SK-N-SH (cell line): ENCODE measurements around the gene ETS1. TPM values are rescaled to one million over a fixed set of nuclear protein-coding genes. Genes with fewer than 3 reads are reported as not detected.

Experiments
- CTCF ChIA-PET: fragments of 300-600, 350-600 bp; formaldehyde crosslinking; extraction: SDS; loops from one replicate; lab custom pipeline; 2021; lab: Yijun Ruan, JAX
- POLR2A ChIA-PET: fragments of 350-600 bp; sonication (Branson Sonifier 250); formaldehyde crosslinking; extraction: SDS; loops from one replicate; lab custom pipeline; 2020; ENCODE audit warnings: antibody characterized with exemption, inconsistent platforms; lab: Yijun Ruan, JAX
- DNase-seq: peaks from one replicate; pipeline ENCODE4 v3.0.0; 2012
- H2AFZ ChIP-seq: fragments of 200-600 bp; sonication (generic); 2 replicates; pipeline ENCODE4 v1.8.1; 2016; ENCODE audit warnings: antibody characterized with exemption, mild to moderate bottlenecking, low read depth
- H3F3A ChIP-seq: fragments of 200-600 bp; sonication (generic); replicated peaks from 2 replicates; pipeline ENCODE3; 2016; ENCODE audit warnings: antibody characterized with exemption, mild to moderate bottlenecking; ENCODE audit not compliant: insufficient read depth
- H3K27ac ChIP-seq, 2 experiments: fragments of 200-500 bp in 1 of 2; fragments of 200-600 bp in 1 of 2; sonication (Bioruptor generic) in 1 of 2; sonication (generic), shearing (Covaris generic) in 1 of 2; 2 replicates each; pipeline versions ENCODE4 v1.5.1 to v1.6.1; 2014 to 2016; ENCODE audit warnings: low read depth in 2 of 2, inconsistent platforms in 1 of 2, low read length in 1 of 2, mild to moderate bottlenecking in 1 of 2, mixed read lengths in 1 of 2
- H3K27me3 ChIP-seq: fragments of 200-600 bp; sonication (generic), shearing (Covaris generic); 2 replicates; pipeline ENCODE4 v1.6.1; 2016; ENCODE audit warnings: mixed run types; ENCODE audit not compliant: insufficient read depth
- H3K36me3 ChIP-seq, 2 experiments: fragments of 200-500 bp in 1 of 2; fragments of 200-600 bp in 1 of 2; sonication (Bioruptor generic) in 1 of 2; sonication (generic) in 1 of 2; replicated peaks in 1 of 2; 2 replicates each; pipeline versions ENCODE3 to v1.5.1; 2014 to 2016; ENCODE audit warnings: low read length in 1 of 2, mild to moderate bottlenecking in 1 of 2; ENCODE audit not compliant: insufficient read depth in 2 of 2, control insufficient read depth in 1 of 2
- H3K4me1 ChIP-seq, 2 experiments: fragments of 200-500 bp in 1 of 2; fragments of 200-600 bp in 1 of 2; sonication (Bioruptor generic) in 1 of 2; sonication (generic), shearing (Covaris generic) in 1 of 2; 2 replicates each; pipeline versions ENCODE4 v1.5.1 to v1.6.1; 2014 to 2016; ENCODE audit warnings: low read depth in 1 of 2, low read length in 1 of 2, mixed run types in 1 of 2; ENCODE audit not compliant: insufficient read depth in 2 of 2, control insufficient read depth in 1 of 2
- H3K4me2 ChIP-seq: fragments of 200-600 bp; sonication (generic), shearing (Covaris generic); 2 replicates; pipeline ENCODE4 v1.6.1; 2017; ENCODE audit warnings: mixed run types
- H3K4me3 ChIP-seq, 2 experiments: fragments of 200-500 bp in 1 of 2; fragments of 200-600 bp in 1 of 2; sonication (Bioruptor generic) in 1 of 2; sonication (generic), shearing (Covaris generic) in 1 of 2; 2 replicates each; pipeline versions ENCODE4 v1.5.1 to v1.8.1; 2014 to 2016; ENCODE audit warnings: low read depth in 2 of 2, inconsistent platforms in 1 of 2, low read length in 1 of 2, mild to moderate bottlenecking in 1 of 2, mixed read lengths in 1 of 2, moderate library complexity in 1 of 2
- H3K79me2 ChIP-seq: fragments of 200-600 bp; sonication (generic); 2 replicates; pipeline ENCODE4 v1.8.1; 2017; ENCODE audit warnings: mild to moderate bottlenecking; ENCODE audit not compliant: insufficient read depth
- H3K9ac ChIP-seq: fragments of 200-600 bp; sonication (generic); 2 replicates; pipeline ENCODE4 v1.6.1; 2017; ENCODE audit warnings: mixed run types
- H3K9me2 ChIP-seq: fragments of 200-600 bp; sonication (generic); 2 replicates; pipeline ENCODE4 v1.6.1; 2017; ENCODE audit warnings: mixed run types
- H3K9me3 ChIP-seq: fragments of 200-600 bp; sonication (generic); 2 replicates; pipeline ENCODE4 v1.6.1; 2017; ENCODE audit warnings: mixed run types, mild to moderate bottlenecking, moderate library complexity
- H4K20me1 ChIP-seq: fragments of 200-600 bp; sonication (generic); 2 replicates; pipeline ENCODE4 v1.6.1; 2017; ENCODE audit warnings: mild to moderate bottlenecking, mixed run types; ENCODE audit not compliant: insufficient read depth
- CHD2 ChIP-seq: fragments of 150-350 bp; IDR thresholded peaks from 2 replicates; pipeline ENCODE4 v1.6.1; 2018; ENCODE audit warnings: low read length; ENCODE audit not compliant: partially characterized antibody
- ELF1 ChIP-seq: IDR thresholded peaks from 2 replicates; pipeline ENCODE4 v1.4.0; 2012
- FOSL2 ChIP-seq: IDR thresholded peaks from 2 replicates; pipeline ENCODE4 v1.4.0; 2012; ENCODE audit warnings: low read depth, mild to moderate bottlenecking, moderate library complexity, borderline replicate concordance
- FOXJ3 ChIP-seq: sonication (generic); formaldehyde crosslinking; IDR thresholded peaks from 2 replicates; pipeline ENCODE4 v1.5.1; 2020; ENCODE audit warnings: mild to moderate bottlenecking, missing genetic modification reagents
- GATA2 ChIP-seq: sonication (generic); formaldehyde crosslinking; IDR thresholded peaks from 2 replicates; pipeline ENCODE4 v1.5.0; 2020; ENCODE audit warnings: mild to moderate bottlenecking, missing genetic modification reagents
- JUND ChIP-seq: IDR thresholded peaks from 2 replicates; pipeline ENCODE4 v1.4.0; 2012
- MEF2A ChIP-seq: IDR thresholded peaks from 2 replicates; pipeline ENCODE4 v1.4.0; 2012; ENCODE audit warnings: low read depth, borderline replicate concordance
- NRF1 ChIP-seq: IDR thresholded peaks from 2 replicates; pipeline ENCODE4 v1.6.1; 2012; ENCODE audit warnings: low read depth, mild to moderate bottlenecking, low read length
- RAD21 ChIP-seq: IDR thresholded peaks from 2 replicates; pipeline ENCODE4 v1.6.1; 2012; ENCODE audit warnings: mild to moderate bottlenecking, low read length
- SMC3 ChIP-seq: IDR thresholded peaks from 2 replicates; pipeline ENCODE4 v1.6.1; 2012; ENCODE audit warnings: low read depth, low read length, improper control_type of control experiment
- TAF1 ChIP-seq: IDR thresholded peaks from 2 replicates; pipeline ENCODE4 v1.6.1; 2012; ENCODE audit warnings: low read depth, mild to moderate bottlenecking, low read length, moderate library complexity, borderline replicate concordance
- TCF12 ChIP-seq: IDR thresholded peaks from 2 replicates; pipeline ENCODE4 v1.4.0; 2012
- TEAD4 ChIP-seq: IDR thresholded peaks from 2 replicates; pipeline ENCODE4 v1.4.0; 2012; ENCODE audit warnings: mild to moderate bottlenecking, borderline replicate concordance; ENCODE audit not compliant: insufficient read depth
- WGBS: methylation state at CpG from one replicate; pipeline ENCODE4 v1.1.6; 2017; ENCODE audit warnings: low lambda C conversion rate; 5-methylcytosine and 5-hydroxymethylcytosine counted together
- polyA plus RNA-seq, 3 experiments: library from polyadenylated mRNA; depleted of rRNA; stranded (reverse); fragments of >200 nt; gene quantifications; 2 replicates each; pipeline ENCODE4 v1.2.3, GENCODE V29; 2012
- TF ChIP-seq, protein P1 (sequence below): IDR thresholded peaks from 2 replicates; pipeline ENCODE4; 2012
- TF ChIP-seq, protein P2 (sequence below): fragments of 200-600 bp; sonication (generic); IDR thresholded peaks from 2 replicates; pipeline ENCODE4 v1.6.1; 2017; ENCODE audit warnings: antibody characterized with exemption, mild to moderate bottlenecking, moderate library complexity
- TF ChIP-seq, protein P3 (sequence below): IDR thresholded peaks from 2 replicates; pipeline ENCODE4 v1.6.1; 2012; ENCODE audit warnings: mild to moderate bottlenecking, low read depth, low read length, moderate library complexity
- TF ChIP-seq, protein P4 (sequence below): IDR thresholded peaks from 2 replicates; pipeline ENCODE4 v1.4.0; 2012; ENCODE audit warnings: low read depth, borderline replicate concordance
- TF ChIP-seq, protein P5 (sequence below): fragments of 150-350 bp; IDR thresholded peaks from 2 replicates; pipeline ENCODE4 v1.6.1; 2016; ENCODE audit warnings: mild to moderate bottlenecking, low read depth, low read length

The ETS1 gene
- polyA plus RNA-seq, 1 of the 3 experiments (the other 2 are of a cell fraction), result 14.5 TPM

DNA sequence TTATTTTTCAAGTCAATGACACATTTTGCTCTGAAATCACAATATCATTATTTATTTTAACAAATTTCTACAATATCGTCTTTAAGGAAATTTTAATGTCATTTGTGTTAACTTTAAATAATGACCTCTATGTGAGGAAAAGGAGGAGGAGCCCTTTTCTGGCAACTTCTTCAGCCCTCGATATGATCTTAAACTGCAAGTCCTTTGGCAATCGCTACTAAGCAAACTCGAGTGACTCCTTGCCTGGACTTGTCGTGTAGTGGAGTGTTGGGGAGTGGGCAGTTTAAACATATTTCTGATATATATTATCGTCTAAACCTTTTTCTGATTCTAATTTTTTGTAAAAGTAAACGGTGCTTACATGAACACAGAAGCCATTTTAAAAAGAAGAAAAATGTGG lies 16.7 kb downstream of the ETS1 start:
- H3K27ac ChIP-seq, result no peak overlapping the region
- no peaks in the 10 kb centered on the region for H3K9me2 ChIP-seq
- POLR2A ChIA-PET, result no interaction called here
- no peak overlapping the region for H2AFZ ChIP-seq
- H3K9ac ChIP-seq, result no peak overlapping the region
- TF ChIP-seq TCF12 (no peak), FOXJ3 (CRISPR knock-in tag) (no peak), NRF1 (no peak), TEAD4 (no peak)
- TF ChIP-seq, protein P1, sequence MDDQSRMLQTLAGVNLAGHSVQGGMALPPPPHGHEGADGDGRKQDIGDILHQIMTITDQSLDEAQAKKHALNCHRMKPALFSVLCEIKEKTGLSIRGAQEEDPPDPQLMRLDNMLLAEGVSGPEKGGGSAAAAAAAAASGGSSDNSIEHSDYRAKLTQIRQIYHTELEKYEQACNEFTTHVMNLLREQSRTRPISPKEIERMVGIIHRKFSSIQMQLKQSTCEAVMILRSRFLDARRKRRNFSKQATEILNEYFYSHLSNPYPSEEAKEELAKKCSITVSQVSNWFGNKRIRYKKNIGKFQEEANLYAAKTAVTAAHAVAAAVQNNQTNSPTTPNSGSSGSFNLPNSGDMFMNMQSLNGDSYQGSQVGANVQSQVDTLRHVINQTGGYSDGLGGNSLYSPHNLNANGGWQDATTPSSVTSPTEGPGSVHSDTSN, result no peak
- TF ChIP-seq, all 33 proteins: peak for 0
- Histone ChIP-seq H3K79me2 (no peaks in the 10 kb centered on the region), H3K4me3 (no peak overlapping the region), H3K36me3 (no peaks in the 10 kb centered on the region), H3F3A (no peaks in the 10 kb centered on the region), H3K4me2 (no peak overlapping the region), H4K20me1 (no peaks in the 10 kb centered on the region), H3K9me3 (no peaks in the 10 kb centered on the region), H3K27me3 (no peaks in the 10 kb centered on the region), H3K4me1 (no peaks in the 10 kb centered on the region)
- whole genome bisulfite sequencing, result 89% methylated on average over 7 of the region's 7 CpGs
- CTCF ChIA-PET, result interaction anchor here (1.5 kb wide), 1 partner anchor 398 kb away, joined by 3 read pairs; no protein-coding TSS in a partner anchor
- no peak for DNase-seq

DNA sequence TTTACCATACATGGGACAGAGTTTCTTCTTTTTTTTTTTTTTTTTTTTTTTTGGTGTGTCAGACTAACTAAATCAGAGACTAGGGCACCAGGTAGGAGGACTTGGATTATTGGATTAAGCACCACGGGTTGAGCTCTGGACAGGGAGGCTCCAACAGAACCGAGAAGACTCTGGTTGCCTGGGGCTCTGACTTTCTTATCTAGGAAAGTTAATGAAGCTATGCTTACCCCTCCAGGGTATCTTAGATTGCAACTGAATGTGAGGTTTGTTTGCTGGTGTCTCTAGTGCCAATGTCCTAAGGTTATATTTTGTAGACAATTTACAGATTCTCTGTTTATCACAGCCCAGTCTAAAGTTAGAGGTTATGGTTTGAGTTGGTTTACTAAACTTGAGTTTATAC lies 18.1 kb downstream of the ETS1 start:
- DNase-seq, result no peak
- Histone ChIP-seq H3K79me2 (no peaks in the 10 kb centered on the region), H3K4me2 (no peak overlapping the region), H3K9me3 (no peaks in the 10 kb centered on the region), H4K20me1 (no peaks in the 10 kb centered on the region), H3F3A (no peaks in the 10 kb centered on the region), H3K4me3 (no peak overlapping the region), H3K36me3 (no peaks in the 10 kb centered on the region), H3K27ac (no peak overlapping the region), H3K27me3 (no peaks in the 10 kb centered on the region), H3K9me2 (no peaks in the 10 kb centered on the region)
- CTCF ChIA-PET, result interaction anchor here (1.5 kb wide), 1 partner anchor 397 kb away, joined by 3 read pairs; no protein-coding TSS in a partner anchor
- 35% methylated on average over 2 of the region's 2 CpGs for WGBS
- TF ChIP-seq JUND (no peak), RAD21 (no peak), FOXJ3 (CRISPR knock-in tag) (no peak), MEF2A (no peak), FOSL2 (no peak), SMC3 (no peak), GATA2 (CRISPR knock-in tag) (no peak), TAF1 (no peak), CHD2 (no peak), ELF1 (no peak)
- TF ChIP-seq, protein P2, sequence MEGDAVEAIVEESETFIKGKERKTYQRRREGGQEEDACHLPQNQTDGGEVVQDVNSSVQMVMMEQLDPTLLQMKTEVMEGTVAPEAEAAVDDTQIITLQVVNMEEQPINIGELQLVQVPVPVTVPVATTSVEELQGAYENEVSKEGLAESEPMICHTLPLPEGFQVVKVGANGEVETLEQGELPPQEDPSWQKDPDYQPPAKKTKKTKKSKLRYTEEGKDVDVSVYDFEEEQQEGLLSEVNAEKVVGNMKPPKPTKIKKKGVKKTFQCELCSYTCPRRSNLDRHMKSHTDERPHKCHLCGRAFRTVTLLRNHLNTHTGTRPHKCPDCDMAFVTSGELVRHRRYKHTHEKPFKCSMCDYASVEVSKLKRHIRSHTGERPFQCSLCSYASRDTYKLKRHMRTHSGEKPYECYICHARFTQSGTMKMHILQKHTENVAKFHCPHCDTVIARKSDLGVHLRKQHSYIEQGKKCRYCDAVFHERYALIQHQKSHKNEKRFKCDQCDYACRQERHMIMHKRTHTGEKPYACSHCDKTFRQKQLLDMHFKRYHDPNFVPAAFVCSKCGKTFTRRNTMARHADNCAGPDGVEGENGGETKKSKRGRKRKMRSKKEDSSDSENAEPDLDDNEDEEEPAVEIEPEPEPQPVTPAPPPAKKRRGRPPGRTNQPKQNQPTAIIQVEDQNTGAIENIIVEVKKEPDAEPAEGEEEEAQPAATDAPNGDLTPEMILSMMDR, result no peak
- TF ChIP-seq, protein P3, sequence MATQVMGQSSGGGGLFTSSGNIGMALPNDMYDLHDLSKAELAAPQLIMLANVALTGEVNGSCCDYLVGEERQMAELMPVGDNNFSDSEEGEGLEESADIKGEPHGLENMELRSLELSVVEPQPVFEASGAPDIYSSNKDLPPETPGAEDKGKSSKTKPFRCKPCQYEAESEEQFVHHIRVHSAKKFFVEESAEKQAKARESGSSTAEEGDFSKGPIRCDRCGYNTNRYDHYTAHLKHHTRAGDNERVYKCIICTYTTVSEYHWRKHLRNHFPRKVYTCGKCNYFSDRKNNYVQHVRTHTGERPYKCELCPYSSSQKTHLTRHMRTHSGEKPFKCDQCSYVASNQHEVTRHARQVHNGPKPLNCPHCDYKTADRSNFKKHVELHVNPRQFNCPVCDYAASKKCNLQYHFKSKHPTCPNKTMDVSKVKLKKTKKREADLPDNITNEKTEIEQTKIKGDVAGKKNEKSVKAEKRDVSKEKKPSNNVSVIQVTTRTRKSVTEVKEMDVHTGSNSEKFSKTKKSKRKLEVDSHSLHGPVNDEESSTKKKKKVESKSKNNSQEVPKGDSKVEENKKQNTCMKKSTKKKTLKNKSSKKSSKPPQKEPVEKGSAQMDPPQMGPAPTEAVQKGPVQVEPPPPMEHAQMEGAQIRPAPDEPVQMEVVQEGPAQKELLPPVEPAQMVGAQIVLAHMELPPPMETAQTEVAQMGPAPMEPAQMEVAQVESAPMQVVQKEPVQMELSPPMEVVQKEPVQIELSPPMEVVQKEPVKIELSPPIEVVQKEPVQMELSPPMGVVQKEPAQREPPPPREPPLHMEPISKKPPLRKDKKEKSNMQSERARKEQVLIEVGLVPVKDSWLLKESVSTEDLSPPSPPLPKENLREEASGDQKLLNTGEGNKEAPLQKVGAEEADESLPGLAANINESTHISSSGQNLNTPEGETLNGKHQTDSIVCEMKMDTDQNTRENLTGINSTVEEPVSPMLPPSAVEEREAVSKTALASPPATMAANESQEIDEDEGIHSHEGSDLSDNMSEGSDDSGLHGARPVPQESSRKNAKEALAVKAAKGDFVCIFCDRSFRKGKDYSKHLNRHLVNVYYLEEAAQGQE, result no peak
- TF ChIP-seq, protein P4, sequence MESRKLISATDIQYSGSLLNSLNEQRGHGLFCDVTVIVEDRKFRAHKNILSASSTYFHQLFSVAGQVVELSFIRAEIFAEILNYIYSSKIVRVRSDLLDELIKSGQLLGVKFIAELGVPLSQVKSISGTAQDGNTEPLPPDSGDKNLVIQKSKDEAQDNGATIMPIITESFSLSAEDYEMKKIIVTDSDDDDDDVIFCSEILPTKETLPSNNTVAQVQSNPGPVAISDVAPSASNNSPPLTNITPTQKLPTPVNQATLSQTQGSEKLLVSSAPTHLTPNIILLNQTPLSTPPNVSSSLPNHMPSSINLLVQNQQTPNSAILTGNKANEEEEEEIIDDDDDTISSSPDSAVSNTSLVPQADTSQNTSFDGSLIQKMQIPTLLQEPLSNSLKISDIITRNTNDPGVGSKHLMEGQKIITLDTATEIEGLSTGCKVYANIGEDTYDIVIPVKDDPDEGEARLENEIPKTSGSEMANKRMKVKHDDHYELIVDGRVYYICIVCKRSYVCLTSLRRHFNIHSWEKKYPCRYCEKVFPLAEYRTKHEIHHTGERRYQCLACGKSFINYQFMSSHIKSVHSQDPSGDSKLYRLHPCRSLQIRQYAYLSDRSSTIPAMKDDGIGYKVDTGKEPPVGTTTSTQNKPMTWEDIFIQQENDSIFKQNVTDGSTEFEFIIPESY, result no peak
- TF ChIP-seq, protein P1, result no peak
- TF ChIP-seq, protein P5, sequence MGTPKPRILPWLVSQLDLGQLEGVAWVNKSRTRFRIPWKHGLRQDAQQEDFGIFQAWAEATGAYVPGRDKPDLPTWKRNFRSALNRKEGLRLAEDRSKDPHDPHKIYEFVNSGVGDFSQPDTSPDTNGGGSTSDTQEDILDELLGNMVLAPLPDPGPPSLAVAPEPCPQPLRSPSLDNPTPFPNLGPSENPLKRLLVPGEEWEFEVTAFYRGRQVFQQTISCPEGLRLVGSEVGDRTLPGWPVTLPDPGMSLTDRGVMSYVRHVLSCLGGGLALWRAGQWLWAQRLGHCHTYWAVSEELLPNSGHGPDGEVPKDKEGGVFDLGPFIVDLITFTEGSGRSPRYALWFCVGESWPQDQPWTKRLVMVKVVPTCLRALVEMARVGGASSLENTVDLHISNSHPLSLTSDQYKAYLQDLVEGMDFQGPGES, result no peak
- TF ChIP-seq, all 33 proteins: peak for 0
- H2AFZ ChIP-seq, result no peak overlapping the region
- POLR2A ChIA-PET, result no interaction called here
- H3K9ac ChIP-seq, result no peak overlapping the region
- no peaks in the 10 kb centered on the region for H3K4me1 ChIP-seq
